OCI-LY7 (cell line): ENCODE results near the gene DIP2C. TPM values are rescaled to one million over a fixed set of nuclear protein-coding genes. Genes with fewer than 3 reads are reported as not detected.
"Not testable (repeated sequence)": the region's sequence is repeated elsewhere in the genome, so short reads cannot be mapped to it uniquely, and the experiment has no call there.

Experiments used
- BruUV-seq: library from RNA; stranded (reverse); fragments of 400-500 nt; replicated peaks from 2 replicates; lab custom pipeline; 2021; lab: Mats Ljungman, UMichigan
- CTCF ChIA-PET: fragments of 300-600 bp; sonication (Branson Sonifier 250); formaldehyde crosslinking; loops from one replicate; lab custom pipeline; 2022; ENCODE audit warnings: antibody characterized with exemption; ENCODE audit not compliant: unreplicated experiment; lab: Charles Lee
- POLR2A ChIA-PET: fragments of 300-600 bp; sonication (Branson Sonifier 250); formaldehyde crosslinking; loops from one replicate; lab custom pipeline; 2022; ENCODE audit warnings: antibody characterized with exemption; lab: Charles Lee
- DNase-seq: peaks from one replicate; pipeline ENCODE4 v3.0.0-alpha.2; 2015; ENCODE audit warnings: low spot score
- H2AFZ ChIP-seq: fragments of 200-600 bp; sonication (generic), shearing (Covaris generic); 2 replicates; pipeline ENCODE4 v1.6.1; 2014; ENCODE audit warnings: mild to moderate bottlenecking, antibody characterized with exemption, low read length, moderate library complexity
- H3K27ac ChIP-seq: fragments of 200-600 bp; sonication (generic); 2 replicates; pipeline ENCODE4 v1.5.1; 2014; ENCODE audit warnings: mixed run types, low read depth, mild to moderate bottlenecking, moderate library complexity, low read length, inconsistent platforms; ENCODE audit not compliant: poor library complexity, severe bottlenecking
- H3K36me3 ChIP-seq: fragments of 200-600 bp; sonication (generic); 2 replicates; pipeline ENCODE4 v1.6.1; 2014; ENCODE audit warnings: mild to moderate bottlenecking, antibody characterized with exemption, low read length, moderate library complexity, mixed read lengths; ENCODE audit not compliant: insufficient read depth
- H3K4me1 ChIP-seq: fragments of 200-600 bp; sonication (generic); 2 replicates; pipeline ENCODE4 v1.5.1; 2014; ENCODE audit warnings: mild to moderate bottlenecking, low read length; ENCODE audit not compliant: insufficient read depth, poor library complexity, severe bottlenecking
- H3K4me2 ChIP-seq: fragments of 200-600 bp; sonication (generic); 2 replicates; pipeline ENCODE4 v1.6.1; 2014; ENCODE audit warnings: mild to moderate bottlenecking, low read length
- H3K4me3 ChIP-seq: fragments of 200-600 bp; sonication (generic); 2 replicates; pipeline ENCODE4 v1.5.1; 2014; ENCODE audit warnings: mild to moderate bottlenecking, low read depth, low read length; ENCODE audit not compliant: poor library complexity, severe bottlenecking
- H3K79me2 ChIP-seq: fragments of 200-600 bp; sonication (generic); 2 replicates; pipeline ENCODE4 v1.6.1; 2016; ENCODE audit warnings: low read depth, mild to moderate bottlenecking, low read length, moderate library complexity, mixed read lengths; ENCODE audit not compliant: insufficient read depth
- H3K9me2 ChIP-seq: fragments of 200-600 bp; sonication (generic); 2 replicates; pipeline ENCODE4 v1.6.1; 2016; ENCODE audit warnings: mild to moderate bottlenecking, low read length, mixed read lengths; ENCODE audit not compliant: insufficient read depth
- H3K9me3 ChIP-seq: fragments of 200-600 bp; sonication (generic); 2 replicates; pipeline ENCODE4 v1.6.1; 2014; ENCODE audit warnings: mild to moderate bottlenecking, mixed run types, low read length, mixed read lengths
- H4K20me1 ChIP-seq: fragments of 200-600 bp; sonication (generic); 2 replicates; pipeline ENCODE4 v1.6.1; 2014; ENCODE audit warnings: mild to moderate bottlenecking, antibody characterized with exemption, low read length, moderate library complexity, mixed read lengths; ENCODE audit not compliant: insufficient read depth
- CTCF ChIP-seq: fragments of 200-600 bp; sonication (generic); conservative IDR thresholded peaks from 2 replicates; pipeline ENCODE4 v1.5.1; 2014; ENCODE audit warnings: mild to moderate bottlenecking, antibody characterized with exemption, low read length, moderate library complexity, mixed read lengths
- EZH2phosphoT487 ChIP-seq: fragments of 200-600 bp; sonication (generic); IDR thresholded peaks from 2 replicates; pipeline ENCODE4 v1.6.1; 2018; ENCODE audit warnings: low read depth, borderline replicate concordance, mild to moderate bottlenecking, mixed run types, antibody characterized with exemption, low read length, moderate library complexity, mixed read lengths
- intact Hi-C: fragments of 100-400 bp; cut with micrococcal nuclease; formaldehyde crosslinking; loops from one replicate; pipeline ENCODE4 v1.10.0; 2022; ENCODE audit not compliant: unreplicated experiment
- total RNA-seq, 2 experiments: library from RNA; depleted of rRNA in 1 of 2; stranded (reverse); fragments of >200 nt in 1 of 2; shearing (Covaris generic) in 1 of 2; gene quantifications; 2 replicates each; pipeline ENCODE4 v1.2.3, GENCODE V29; 2014 to 2022

DIP2C gene
- total RNA-seq, 2 experiments from 2014 or later = 10.9 to 29.5 TPM

GRCh38 chr10:368579-369220 is 320.8 kb downstream of the DIP2C start:
- intact Hi-C loops = loop anchor here (5.0 kb wide), 1 partner anchor 159 kb away; no protein-coding TSS in a partner anchor
- Histone ChIP-seq H3K9me2 (no peaks in the 10 kb centered on the region), H3K9me3 (no peaks in the 10 kb centered on the region), H3K36me3 (peaks cover 50% of the 10 kb centered on the region), H3K79me2 (no peaks in the 10 kb centered on the region), H3K27ac (peak overlapping the region; percentile 76), H3K4me2 (peak overlapping the region; percentile 53), H2AFZ (no peak overlapping the region), H3K4me1 (peaks cover 38% of the 10 kb centered on the region), H4K20me1 (no peaks in the 10 kb centered on the region), H3K4me3 (no peak overlapping the region)
- TF ChIP-seq EZH2phosphoT487 (no peak), CTCF (no peak)
- ChIA-PET CTCF (no interaction called here), POLR2A (no interaction called here)
- no TSS peak for BruUV-seq
- no peak for DNase-seq

GRCh38 chr10:368107-368506 is 321.4 kb downstream of the DIP2C start:
- intact Hi-C loops = loop anchor here (5.0 kb wide), 1 partner anchor 159 kb away; no protein-coding TSS in a partner anchor

GRCh38 chr10:367636-368035 is 321.8 kb downstream of the DIP2C start:
- CTCF ChIA-PET = no interaction called here
- DNase-seq = peak; percentile 48
- H3K4me1 ChIP-seq = peaks cover 38% of the 10 kb centered on the region
- intact Hi-C loops = loop anchor here (2.0 to 5.0 kb wide), 2 partner anchors 79 to 160 kb away; no protein-coding TSS in a partner anchor
- no peaks in the 10 kb centered on the region for H4K20me1 ChIP-seq
- peak overlapping the region; percentile 67 for H3K27ac ChIP-seq
- POLR2A ChIA-PET = no interaction called here
- no peaks in the 10 kb centered on the region for H3K9me2 ChIP-seq
- H3K79me2 ChIP-seq = no peaks in the 10 kb centered on the region
- H2AFZ ChIP-seq = no peak overlapping the region
- BruUV-seq = no TSS peak
- H3K4me3 ChIP-seq = no peak overlapping the region
- H3K9me3 ChIP-seq = no peaks in the 10 kb centered on the region
- H3K4me2 ChIP-seq = peak overlapping the region; percentile 34; the same call in 1 of the 2 replicates
- TF ChIP-seq EZH2phosphoT487 (no peak), CTCF (no peak)
- peaks cover 60% of the 10 kb centered on the region for H3K36me3 ChIP-seq

More at GRCh38 chr10:368107-368506, 321.4 kb downstream of the DIP2C start:
- BruUV-seq, POLR2A ChIA-PET, H3K4me3 ChIP-seq, H3K9me3 ChIP-seq, H4K20me1 ChIP-seq, H2AFZ ChIP-seq, H3K9me2 ChIP-seq, CTCF ChIA-PET, H3K79me2 ChIP-seq: not testable (repeated sequence)
- Histone ChIP-seq H3K36me3 (peaks cover 55% of the 10 kb centered on the region), H3K4me1 (peaks cover 38% of the 10 kb centered on the region), H3K27ac (peak overlapping the region; percentile 76), H3K4me2 (peak overlapping the region; percentile 53)
- DNase-seq = peak; percentile 76
